Measurements from ENCODE around the gene HHIP. TPM values are rescaled to one million over a fixed set of nuclear protein-coding genes. Genes with fewer than 3 reads are reported as not detected.
A peak's percentile ranks its signal among the peaks of the same experiment; 100 is the strongest.

Gene HHIP
- polyA plus RNA-seq: 18.6 TPM
- long read RNA-seq, donor 1, full-length matches to known transcripts: 1 of 1 reads
- long read RNA-seq, donor 1, partial matches to known transcripts: 0 of 1 reads
- long read RNA-seq, donor 1, other reads (novel, unspliced or antisense): 0 of 1 reads
- long read RNA-seq, donor 2, full-length matches to known transcripts: 9 of 9 reads
- long read RNA-seq, donor 2, partial matches to known transcripts: 0 of 9 reads
- long read RNA-seq, donor 2, other reads (novel, unspliced or antisense): 0 of 9 reads
- long read RNA-seq, donor 3, full-length matches to known transcripts: 5 of 10 reads
- long read RNA-seq, donor 3, partial matches to known transcripts: 5 of 10 reads
- long read RNA-seq, donor 3, other reads (novel, unspliced or antisense): 0 of 10 reads
- long read RNA-seq, donor 4: 0 reads
- long read RNA-seq, donor 5, full-length matches to known transcripts: 7 of 7 reads
- long read RNA-seq, donor 5, partial matches to known transcripts: 0 of 7 reads
- long read RNA-seq, donor 5, other reads (novel, unspliced or antisense): 0 of 7 reads
- long read RNA-seq, donor 6, full-length matches to known transcripts: 2 of 29 reads
- long read RNA-seq, donor 6, partial matches to known transcripts: 0 of 29 reads
- long read RNA-seq, donor 6, other reads (novel, unspliced or antisense): 27 of 29 reads
- long read RNA-seq, donor 7, partial matches to known transcripts: 0 of 2 reads
- long read RNA-seq, donor 7, other reads (novel, unspliced or antisense): 0 of 2 reads
- long read RNA-seq, donor 8, full-length matches to known transcripts: 8 of 8 reads
- long read RNA-seq, donor 8, partial matches to known transcripts: 0 of 8 reads
- long read RNA-seq, donor 8, other reads (novel, unspliced or antisense): 0 of 8 reads
- long read RNA-seq, donor 9, transcript HHIP-202 (4 exons, 1,770 nt): major isoform, 7 of 7 reads
- long read RNA-seq, donor 9, partial matches to known transcripts: 0 of 7 reads
- long read RNA-seq, donor 9, other reads (novel, unspliced or antisense): 0 of 7 reads
- long read RNA-seq, donor 10, full-length matches to known transcripts: 10 of 10 reads
- long read RNA-seq, donor 10, partial matches to known transcripts: 0 of 10 reads
- long read RNA-seq, donor 10, other reads (novel, unspliced or antisense): 0 of 10 reads
- long read RNA-seq, donor 11, partial matches to known transcripts: 0 of 1 reads
- long read RNA-seq, donor 11, other reads (novel, unspliced or antisense): 0 of 1 reads

GRCh38 chr4:144645631-144646522 lies at the start of gene HHIP:
Gene HHIP (plus strand): TSS chr4:144646156. CDS start chr4:144646676, 520 bp downstream.
- no peaks in the 10 kb centered on the region for H3K4me1 ChIP-seq (ENCODE audit: control insufficient read depth, insufficient read depth, low read length)
- DNase-seq: peak; percentile 36 to 52
- H3K27me3 ChIP-seq (ENCODE audit: control insufficient read depth, insufficient read depth, low read length): peaks cover 53% of the 10 kb centered on the region
- no peaks in the 10 kb centered on the region for H3K9me3 ChIP-seq (ENCODE audit: control insufficient read depth, low read depth, low read length)
- WGBS (ENCODE audit: insufficient coverage, low lambda C conversion rate): 0% methylated on average over 1 of the region's 79 CpGs
- peak within 1 kb of the TSS; percentile 61 for H3K27ac ChIP-seq (ENCODE audit: low read length)
- H3K4me3 ChIP-seq (ENCODE audit: low read length): peak within 1 kb of the TSS; percentile 54
- no peaks in the 10 kb centered on the region for H3K36me3 ChIP-seq (ENCODE audit: control insufficient read depth, insufficient read depth, low read length)

- no peak for DNase-seq
- Histone ChIP-seq H3K27me3 (ENCODE audit: control insufficient read depth, insufficient read depth, low read length) (no peaks in the 10 kb centered on the region), H3K36me3 (ENCODE audit: control insufficient read depth, insufficient read depth, low read length) (no peaks in the 10 kb centered on the region), H3K4me1 (ENCODE audit: control insufficient read depth, insufficient read depth, low read length) (no peaks in the 10 kb centered on the region), H3K27ac (ENCODE audit: low read length) (no peak overlapping the region), H3K9me3 (ENCODE audit: control insufficient read depth, low read depth, low read length) (no peaks in the 10 kb centered on the region), H3K4me3 (ENCODE audit: low read length) (no peak overlapping the region)
- no CpG with 5 or more reads among the region's 4 CpGs for WGBS (ENCODE audit: insufficient coverage, low lambda C conversion rate)
These were observed 48.8 kb upstream of the HHIP start for GRCh38 chr4:144597171-144597570.

- H3K4me3 ChIP-seq (ENCODE audit: low read length): no peak overlapping the region
- H3K9me3 ChIP-seq (ENCODE audit: control insufficient read depth, low read depth, low read length): no peaks in the 10 kb centered on the region
- H3K27me3 ChIP-seq (ENCODE audit: control insufficient read depth, insufficient read depth, low read length): no peaks in the 10 kb centered on the region
- H3K4me1 ChIP-seq (ENCODE audit: control insufficient read depth, insufficient read depth, low read length): no peaks in the 10 kb centered on the region
- H3K27ac ChIP-seq (ENCODE audit: low read length): no peak overlapping the region
- WGBS (ENCODE audit: insufficient coverage, low lambda C conversion rate): no CpG with 5 or more reads among the region's 1 CpG
- no peaks in the 10 kb centered on the region for H3K36me3 ChIP-seq (ENCODE audit: control insufficient read depth, insufficient read depth, low read length)
- DNase-seq: no peak
These were observed 46.3 kb upstream of the HHIP start for GRCh38 chr4:144599621-144600020.

- Histone ChIP-seq H3K9me3 (ENCODE audit: control insufficient read depth, low read depth, low read length) (no peaks in the 10 kb centered on the region), H3K4me1 (ENCODE audit: control insufficient read depth, insufficient read depth, low read length) (no peaks in the 10 kb centered on the region), H3K36me3 (ENCODE audit: control insufficient read depth, insufficient read depth, low read length) (no peaks in the 10 kb centered on the region), H3K27me3 (ENCODE audit: control insufficient read depth, insufficient read depth, low read length) (no peaks in the 10 kb centered on the region), H3K4me3 (ENCODE audit: low read length) (no peak overlapping the region), H3K27ac (ENCODE audit: low read length) (no peak overlapping the region)
- DNase-seq: no peak
These were observed 34.1 kb upstream of the HHIP start for GRCh38 chr4:144611850-144612249.

- no peaks in the 10 kb centered on the region for H3K4me1 ChIP-seq (ENCODE audit: control insufficient read depth, insufficient read depth, low read length)
- no CpG with 5 or more reads among the region's 3 CpGs for WGBS (ENCODE audit: insufficient coverage, low lambda C conversion rate)
- H3K4me3 ChIP-seq (ENCODE audit: low read length): no peak overlapping the region
- no peaks in the 10 kb centered on the region for H3K9me3 ChIP-seq (ENCODE audit: control insufficient read depth, low read depth, low read length)
- H3K27me3 ChIP-seq (ENCODE audit: control insufficient read depth, insufficient read depth, low read length): no peaks in the 10 kb centered on the region
- no peak overlapping the region for H3K27ac ChIP-seq (ENCODE audit: low read length)
- no peaks in the 10 kb centered on the region for H3K36me3 ChIP-seq (ENCODE audit: control insufficient read depth, insufficient read depth, low read length)
- no peak for DNase-seq
These were observed 30.9 kb upstream of the HHIP start for GRCh38 chr4:144614850-144615585.

GRCh38 chr4:144621681-144622080 lies 24.3 kb upstream of the HHIP start:
- no peak overlapping the region for H3K27ac ChIP-seq (ENCODE audit: low read length)
- H3K36me3 ChIP-seq (ENCODE audit: control insufficient read depth, insufficient read depth, low read length): no peaks in the 10 kb centered on the region
- WGBS (ENCODE audit: insufficient coverage, low lambda C conversion rate): 0% methylated on average over 1 of the region's 3 CpGs
- H3K4me3 ChIP-seq (ENCODE audit: low read length): no peak overlapping the region
- H3K27me3 ChIP-seq (ENCODE audit: control insufficient read depth, insufficient read depth, low read length): no peaks in the 10 kb centered on the region
- DNase-seq: no peak
- H3K9me3 ChIP-seq (ENCODE audit: control insufficient read depth, low read depth, low read length): no peaks in the 10 kb centered on the region
- no peaks in the 10 kb centered on the region for H3K4me1 ChIP-seq (ENCODE audit: control insufficient read depth, insufficient read depth, low read length)

- Histone ChIP-seq H3K4me3 (ENCODE audit: low read length) (no peak overlapping the region), H3K27me3 (ENCODE audit: control insufficient read depth, insufficient read depth, low read length) (no peaks in the 10 kb centered on the region), H3K27ac (ENCODE audit: low read length) (no peak overlapping the region), H3K9me3 (ENCODE audit: control insufficient read depth, low read depth, low read length) (no peaks in the 10 kb centered on the region), H3K36me3 (ENCODE audit: control insufficient read depth, insufficient read depth, low read length) (no peaks in the 10 kb centered on the region), H3K4me1 (ENCODE audit: control insufficient read depth, insufficient read depth, low read length) (no peaks in the 10 kb centered on the region)
- no CpG with 5 or more reads among the region's 2 CpGs for WGBS (ENCODE audit: insufficient coverage, low lambda C conversion rate)
- DNase-seq: no peak
These were observed 18.3 kb upstream of the HHIP start for GRCh38 chr4:144627663-144628076.

GRCh38 chr4:144633215-144633614 lies 12.7 kb upstream of the HHIP start:
- Histone ChIP-seq H3K4me1 (ENCODE audit: control insufficient read depth, insufficient read depth, low read length) (no peaks in the 10 kb centered on the region), H3K27ac (ENCODE audit: low read length) (no peak overlapping the region), H3K9me3 (ENCODE audit: control insufficient read depth, low read depth, low read length) (no peaks in the 10 kb centered on the region), H3K4me3 (ENCODE audit: low read length) (no peak overlapping the region), H3K36me3 (ENCODE audit: control insufficient read depth, insufficient read depth, low read length) (no peaks in the 10 kb centered on the region), H3K27me3 (ENCODE audit: control insufficient read depth, insufficient read depth, low read length) (no peaks in the 10 kb centered on the region)
- WGBS (ENCODE audit: insufficient coverage, low lambda C conversion rate): 100% methylated on average over 3 of the region's 6 CpGs
- DNase-seq: no peak

GRCh38 chr4:144634978-144635747 lies 10.8 kb upstream of the HHIP start:
- Histone ChIP-seq H3K27me3 (ENCODE audit: control insufficient read depth, insufficient read depth, low read length) (no peaks in the 10 kb centered on the region), H3K4me3 (ENCODE audit: low read length) (no peak overlapping the region), H3K4me1 (ENCODE audit: control insufficient read depth, insufficient read depth, low read length) (no peaks in the 10 kb centered on the region), H3K36me3 (ENCODE audit: control insufficient read depth, insufficient read depth, low read length) (no peaks in the 10 kb centered on the region), H3K27ac (ENCODE audit: low read length) (no peak overlapping the region), H3K9me3 (ENCODE audit: control insufficient read depth, low read depth, low read length) (no peaks in the 10 kb centered on the region)
- 90% methylated on average over 1 of the region's 6 CpGs for WGBS (ENCODE audit: insufficient coverage, low lambda C conversion rate)
- DNase-seq: no peak

Data from large intestine (tissue), 12 donors.